RPMI8226 (cell line): Measurements from ENCODE around the gene TBC1D9.
"Not testable (repeated sequence)": the region's sequence is repeated elsewhere in the genome, so short reads cannot be mapped to it uniquely, and the experiment has no call there.

ENCODE experiments used
- DNase-seq: peaks from one replicate; pipeline ENCODE4 v3.0.0-alpha.2; 2015

The TBC1D9 gene

DNA sequence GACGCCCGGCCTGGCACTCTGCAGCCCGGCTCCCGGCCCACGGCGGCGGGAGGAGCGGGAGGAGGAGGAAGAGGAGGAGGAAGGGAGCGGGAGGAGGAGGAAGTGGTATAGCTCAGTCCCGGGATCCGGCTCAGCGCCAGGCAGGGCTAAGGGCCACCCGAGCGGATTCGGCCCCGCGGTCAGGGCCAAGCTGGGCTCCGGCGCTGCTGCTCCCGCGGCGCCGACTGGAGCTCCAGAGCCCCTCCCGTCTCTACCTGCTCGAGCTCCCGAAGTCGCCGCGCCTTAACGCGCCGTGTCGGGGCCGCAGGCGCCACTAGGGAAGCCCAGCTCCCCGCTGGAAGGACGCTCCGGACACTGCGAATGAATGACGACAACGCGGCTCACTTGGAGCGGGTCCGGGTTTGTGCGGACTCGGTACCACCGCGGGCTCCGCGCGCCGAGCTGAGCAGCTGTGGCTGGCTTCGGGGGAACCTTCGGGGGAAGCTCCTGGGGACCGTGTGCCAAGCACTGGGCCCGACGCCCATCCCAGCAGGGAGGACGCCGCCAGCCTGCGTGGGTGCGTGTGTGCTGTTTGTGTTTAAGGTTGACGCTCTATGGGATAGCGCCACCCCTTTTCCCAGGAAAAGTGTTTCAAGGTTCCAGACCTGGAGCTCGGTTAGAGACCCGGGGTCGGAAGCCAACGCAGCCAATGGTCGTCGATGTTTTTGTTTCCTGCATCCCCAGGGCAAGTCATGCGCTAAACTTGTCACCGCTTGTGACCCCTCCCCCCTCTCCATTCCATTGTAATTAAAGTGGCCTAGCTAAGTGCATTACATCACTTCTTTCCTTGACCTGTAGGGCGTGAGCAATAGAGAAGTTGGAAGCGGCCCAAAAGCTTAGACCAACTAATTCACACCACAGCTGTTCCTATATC lies at the start of gene TBC1D9:
Gene TBC1D9 (minus strand): TSS at position 67 of the 913 bp plus-strand sequence. CDS start 340 bp downstream, outside the sequence.
- DNase-seq = peak; percentile 95

DNA sequence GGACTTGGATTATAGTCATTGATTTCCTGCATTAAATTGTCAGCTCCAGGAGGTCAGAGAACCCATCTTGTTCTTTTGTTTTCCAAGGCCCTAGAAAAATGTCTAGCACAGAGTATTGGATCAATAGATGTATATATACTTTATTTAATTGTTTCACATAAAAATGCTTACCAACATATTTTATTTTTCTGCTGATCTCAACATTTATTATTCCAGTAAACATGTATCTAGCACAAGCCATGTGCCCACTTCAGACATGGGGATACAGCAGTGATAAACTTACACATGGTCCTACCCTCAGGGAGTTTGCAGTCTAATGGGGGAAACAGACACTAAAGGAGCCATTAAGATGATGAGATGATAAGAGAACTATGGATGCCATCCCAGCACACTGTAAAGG lies 49.1 kb upstream of the TBC1D9 start:
- no peak for DNase-seq

DNA sequence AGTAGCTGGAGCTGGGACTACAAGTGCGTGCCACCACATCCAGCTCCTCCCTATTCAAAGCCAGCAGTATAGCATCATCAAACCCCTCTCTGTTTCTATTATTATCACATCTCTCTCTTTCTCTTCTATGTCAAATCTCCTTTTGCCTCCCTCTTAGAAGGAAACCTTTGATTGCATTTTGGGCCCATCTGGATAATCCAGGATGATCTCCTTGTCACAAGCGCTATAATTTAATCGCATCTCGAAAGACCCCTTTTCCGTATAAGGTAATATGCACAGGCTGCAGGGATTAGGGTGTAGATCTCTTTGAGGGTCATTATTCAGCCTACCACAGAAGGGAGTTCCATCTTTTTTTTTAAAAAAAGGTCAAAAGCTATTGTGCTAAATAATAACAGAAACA lies 46.4 kb upstream of the TBC1D9 start:
- DNase-seq = no peak

DNA sequence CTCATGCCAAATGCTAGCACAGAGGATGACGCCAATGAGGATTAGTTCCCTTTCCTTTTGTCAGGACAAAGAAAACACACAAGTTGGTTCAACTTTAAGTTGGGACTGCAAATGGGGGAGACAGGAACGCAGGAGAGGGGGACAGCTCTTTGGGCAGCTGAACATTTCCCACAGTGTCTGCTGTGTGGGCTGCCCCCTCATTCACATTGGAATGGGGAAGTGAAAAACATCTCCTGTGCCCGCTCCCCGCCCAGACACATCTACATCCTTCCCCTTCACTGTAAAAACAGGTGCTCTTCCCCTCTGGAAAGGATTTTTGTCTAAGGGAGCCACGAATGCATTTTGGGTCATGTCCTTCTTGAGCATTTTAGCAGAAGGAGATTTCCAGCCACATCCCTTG lies 44.5 kb upstream of the TBC1D9 start:
- DNase-seq = peak; percentile 52

DNA sequence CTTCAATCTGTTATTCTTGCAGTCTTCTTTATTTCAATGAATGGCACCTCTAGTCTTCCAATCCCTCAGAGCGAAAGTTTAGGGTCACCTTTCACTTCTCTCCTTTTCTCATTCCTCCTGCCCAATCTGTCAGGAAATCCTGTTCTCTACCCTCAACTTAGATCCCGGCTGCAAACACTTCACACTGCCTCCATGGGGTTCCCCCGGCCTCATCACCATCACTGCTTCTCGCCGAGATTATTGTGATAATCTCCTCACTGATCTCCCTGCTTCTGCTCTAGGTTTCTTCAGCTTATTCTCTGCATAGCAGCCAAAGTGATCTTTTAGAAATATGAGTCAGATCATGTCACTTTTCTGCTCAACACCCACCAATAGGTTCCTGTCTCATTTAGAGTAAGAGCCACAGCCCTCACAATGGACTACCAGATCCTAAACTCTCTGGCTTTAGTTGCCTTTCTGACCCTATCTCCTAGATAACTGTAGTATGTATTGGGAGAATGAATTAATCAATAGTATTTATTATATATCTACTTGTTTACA lies 43.6 kb upstream of the TBC1D9 start:
- no peak for DNase-seq

DNA sequence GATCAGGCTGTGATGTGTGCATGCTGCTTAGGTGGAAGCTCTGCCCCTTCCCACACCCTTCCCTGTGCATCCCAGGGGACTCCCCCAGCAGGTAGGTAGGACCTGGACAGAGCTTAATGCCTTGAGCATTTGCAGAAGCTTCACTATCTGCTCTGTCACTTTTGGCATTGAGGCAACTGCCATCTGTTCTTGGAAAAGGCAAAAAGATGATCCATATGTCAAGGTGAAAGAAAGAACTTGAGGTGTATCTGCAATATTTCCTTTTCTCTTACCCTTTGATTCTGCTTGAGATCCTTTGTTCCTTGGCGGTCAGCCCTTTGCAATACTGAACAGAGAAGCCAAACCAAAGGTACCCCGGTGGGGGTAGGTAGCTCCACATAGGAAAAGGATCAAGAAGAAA lies 37.1 kb upstream of the TBC1D9 start:
- no peak for DNase-seq

DNA sequence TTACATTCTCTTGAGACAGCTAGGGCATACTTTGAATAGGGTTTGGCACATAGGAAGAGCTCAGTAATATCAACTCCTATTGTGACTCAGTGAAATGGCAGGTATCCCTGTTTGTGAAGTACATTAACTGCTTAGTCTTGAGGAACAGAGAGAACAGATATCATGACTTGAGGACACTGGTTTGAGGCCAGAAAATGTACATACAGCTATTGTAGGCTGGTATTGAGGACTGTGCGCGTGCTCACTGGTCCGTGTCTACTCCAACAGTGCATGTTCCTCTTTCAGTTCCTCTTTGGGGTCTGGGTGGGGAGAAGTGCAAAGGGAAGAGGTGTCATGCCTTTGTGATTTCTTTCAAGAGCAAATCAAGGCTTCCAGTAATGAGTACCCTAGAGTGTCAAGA lies 34.6 kb upstream of the TBC1D9 start:
- DNase-seq = peak; percentile 88

DNA sequence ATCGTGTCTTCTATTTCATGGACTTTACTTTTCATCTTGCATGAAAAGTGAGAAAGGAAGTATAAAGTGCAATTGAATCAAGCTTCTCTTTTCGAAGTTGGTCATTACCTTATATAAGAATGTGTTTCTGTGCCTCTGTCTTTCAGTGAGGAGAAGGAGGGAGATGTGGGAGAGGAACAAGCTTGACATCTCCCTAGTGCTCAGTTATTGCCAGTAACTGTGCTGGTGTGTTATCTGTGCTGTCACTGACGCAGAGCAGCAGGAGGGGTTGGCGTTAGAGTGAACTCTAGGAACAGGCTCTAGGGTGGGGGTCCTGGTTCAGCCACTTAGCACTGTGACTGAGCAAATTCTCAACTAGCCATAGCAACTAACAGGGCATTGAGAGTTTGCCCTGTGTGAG lies 34.0 kb upstream of the TBC1D9 start:
- DNase-seq = no peak

DNA sequence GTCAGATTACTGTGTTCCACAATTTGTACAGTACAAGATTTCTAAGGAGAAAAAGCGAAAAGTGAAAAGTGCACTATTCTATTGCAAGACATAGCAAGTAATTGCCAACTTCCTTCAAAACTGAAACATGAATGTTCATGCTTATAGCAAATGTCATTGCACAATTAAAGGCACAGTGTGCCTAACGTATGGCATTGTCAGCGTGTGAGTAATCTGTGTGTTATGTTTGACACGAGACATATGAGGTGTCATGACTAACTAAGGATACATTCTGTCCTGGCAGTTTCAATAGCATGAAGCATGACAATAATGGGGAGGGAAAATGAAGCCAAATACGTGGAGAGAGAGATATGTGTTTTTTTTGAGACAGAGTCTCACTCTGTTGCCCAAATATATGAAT lies 33.6 kb upstream of the TBC1D9 start:
- DNase-seq = no peak

DNA sequence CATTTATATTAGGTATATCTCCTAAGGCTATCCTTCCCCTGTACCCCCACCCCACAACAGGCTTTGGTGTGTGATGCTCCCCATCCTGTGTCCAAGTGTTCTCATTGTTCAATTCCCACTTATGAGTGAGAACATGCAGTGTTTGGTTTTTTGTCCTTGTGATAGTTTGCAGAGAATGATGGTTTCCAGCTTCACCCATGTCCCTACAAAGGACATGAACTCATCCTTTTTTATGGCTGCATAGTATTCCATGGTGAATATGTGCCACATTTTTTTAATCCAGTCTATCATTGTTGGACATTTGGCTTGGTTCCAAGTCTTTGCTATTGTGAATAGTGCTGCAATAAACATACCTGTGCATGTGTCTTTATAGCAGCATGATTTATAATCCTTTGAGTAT lies 26.6 kb upstream of the TBC1D9 start:
- DNase-seq = not testable (repeated sequence)

DNA sequence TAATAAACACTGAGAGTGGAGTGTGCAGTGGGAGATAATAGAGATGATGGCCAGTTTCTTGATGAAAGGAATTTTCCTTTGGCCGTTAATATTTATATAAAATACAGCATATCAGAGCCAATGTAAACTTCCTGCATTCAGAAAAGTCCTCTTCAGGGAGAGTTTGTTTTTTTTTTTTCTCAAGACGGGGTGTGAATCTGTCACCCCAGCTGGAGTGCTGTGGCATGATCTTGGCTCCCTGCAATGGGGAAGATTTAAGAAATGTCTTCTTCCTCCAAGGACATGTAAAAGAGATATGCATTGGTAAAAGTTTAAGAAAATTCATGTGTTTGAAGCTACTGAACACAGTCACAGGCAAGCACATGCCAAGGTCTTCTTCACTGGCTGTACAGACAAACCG lies 25.4 kb upstream of the TBC1D9 start:
- DNase-seq = no peak

DNA sequence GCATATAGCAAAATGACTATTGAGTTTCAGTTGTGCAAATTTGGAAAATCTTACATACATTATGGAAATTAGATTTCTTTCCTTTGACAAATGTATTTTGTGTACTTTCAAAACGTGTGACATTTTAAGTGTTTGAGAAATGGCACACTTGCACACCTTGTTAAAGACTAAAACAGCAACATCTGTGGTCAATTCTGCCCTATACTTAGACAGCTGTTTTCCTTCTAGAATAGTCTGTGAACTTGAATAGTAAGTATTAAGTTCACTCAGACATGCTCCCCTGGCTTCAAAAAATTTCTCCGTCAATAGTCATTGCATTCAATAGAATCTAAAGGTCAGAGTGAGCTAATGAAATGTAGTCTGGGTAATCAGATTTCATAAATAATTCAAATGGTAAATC lies 21.7 kb upstream of the TBC1D9 start:
- DNase-seq = no peak

DNA sequence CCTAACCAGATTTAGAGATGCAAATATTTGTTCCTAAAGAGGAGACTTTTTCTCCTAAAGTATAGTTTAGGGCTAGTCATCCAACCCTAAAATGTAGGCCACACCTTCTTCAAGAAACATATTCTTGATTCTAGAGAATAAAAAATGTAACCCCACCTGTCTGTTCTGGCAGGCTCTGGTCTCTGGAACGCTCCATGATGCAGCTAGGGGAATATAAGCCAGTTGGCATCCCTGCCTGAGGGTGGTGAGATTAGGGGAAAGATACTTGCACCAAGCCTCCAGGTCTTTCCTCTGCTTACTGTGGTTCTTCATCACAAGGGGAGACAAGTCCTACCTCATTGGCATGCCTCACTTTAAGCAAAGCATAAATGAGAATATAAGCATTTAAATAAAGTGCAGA lies 21.2 kb upstream of the TBC1D9 start:
- no peak for DNase-seq

DNA sequence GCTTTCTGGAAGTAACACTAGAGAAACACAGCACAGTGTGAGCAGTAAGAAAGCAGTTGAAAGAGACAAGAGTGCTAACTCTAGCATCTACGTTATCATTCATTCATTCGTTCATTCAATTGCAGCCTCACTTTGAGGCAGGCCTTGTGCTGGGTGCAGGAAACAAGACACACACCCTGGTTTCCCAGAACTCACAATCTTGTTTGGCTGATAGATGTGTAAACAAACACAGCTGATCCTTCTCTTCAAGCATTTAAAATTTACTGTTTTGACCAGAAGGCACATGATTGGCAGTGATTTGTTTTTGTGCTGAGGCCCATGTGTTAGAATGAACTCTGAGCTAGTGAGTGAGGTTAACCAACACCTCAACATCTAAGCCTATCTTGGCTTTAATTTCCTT lies 20.4 kb upstream of the TBC1D9 start:
- DNase-seq = no peak

DNA sequence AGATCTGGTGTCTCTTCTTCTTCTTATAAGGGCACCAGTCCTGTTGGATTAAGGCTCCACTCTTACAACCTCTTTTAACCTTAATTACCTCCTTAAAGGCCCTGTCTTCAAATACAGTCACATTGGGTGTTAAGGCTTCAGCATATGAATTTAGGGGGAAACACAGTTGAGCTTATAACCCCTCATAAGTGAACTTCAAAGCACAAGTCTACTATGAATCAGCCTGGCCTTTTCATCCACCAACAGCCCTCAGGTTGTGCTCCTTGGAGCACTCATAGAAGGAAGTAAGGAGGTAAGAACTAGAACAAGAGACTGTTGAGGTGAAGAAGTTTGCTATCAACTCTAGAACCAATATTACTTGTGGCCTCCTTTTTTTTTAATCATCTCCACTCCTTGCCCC lies 18.8 kb upstream of the TBC1D9 start:
- no peak for DNase-seq

DNA sequence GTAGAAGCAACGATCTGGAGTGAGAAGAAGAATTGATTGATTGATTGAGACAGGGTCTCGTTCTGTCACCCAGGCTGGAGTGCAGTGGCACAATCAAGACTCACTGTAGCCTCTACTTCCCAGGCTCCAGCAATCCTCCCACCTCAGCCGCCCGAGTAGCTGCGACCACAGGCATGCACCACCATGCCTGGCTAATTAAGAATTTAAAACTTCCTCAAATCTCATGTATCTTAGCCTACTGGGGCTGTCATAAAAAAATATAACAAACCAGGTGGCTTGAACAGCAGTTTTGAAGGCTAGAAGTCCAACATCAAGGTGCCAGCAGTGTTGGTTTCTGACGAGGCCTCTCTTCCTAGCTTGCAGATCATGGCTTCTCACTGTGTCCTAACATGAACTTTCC lies 18.3 kb upstream of the TBC1D9 start:
- DNase-seq = no peak

DNA sequence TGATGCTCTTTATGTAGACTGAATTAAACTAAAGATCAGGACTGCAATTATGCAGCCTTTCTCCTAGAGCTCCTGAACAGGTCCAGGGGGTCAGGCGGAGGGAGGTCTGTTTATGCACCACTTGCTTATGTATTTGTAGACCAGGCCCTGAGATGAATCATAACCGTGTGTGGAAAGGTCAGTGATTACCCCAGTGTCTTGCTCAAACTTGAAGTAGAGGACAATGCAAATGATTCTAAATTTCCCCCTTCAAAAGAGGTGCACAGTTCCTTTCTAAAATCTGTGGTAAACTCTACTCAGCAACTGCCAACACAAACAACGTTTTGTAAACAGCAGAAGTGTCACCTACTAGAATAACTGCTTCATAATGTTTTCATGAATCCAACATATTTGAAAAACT lies 13.0 kb upstream of the TBC1D9 start:
- DNase-seq = no peak

DNA sequence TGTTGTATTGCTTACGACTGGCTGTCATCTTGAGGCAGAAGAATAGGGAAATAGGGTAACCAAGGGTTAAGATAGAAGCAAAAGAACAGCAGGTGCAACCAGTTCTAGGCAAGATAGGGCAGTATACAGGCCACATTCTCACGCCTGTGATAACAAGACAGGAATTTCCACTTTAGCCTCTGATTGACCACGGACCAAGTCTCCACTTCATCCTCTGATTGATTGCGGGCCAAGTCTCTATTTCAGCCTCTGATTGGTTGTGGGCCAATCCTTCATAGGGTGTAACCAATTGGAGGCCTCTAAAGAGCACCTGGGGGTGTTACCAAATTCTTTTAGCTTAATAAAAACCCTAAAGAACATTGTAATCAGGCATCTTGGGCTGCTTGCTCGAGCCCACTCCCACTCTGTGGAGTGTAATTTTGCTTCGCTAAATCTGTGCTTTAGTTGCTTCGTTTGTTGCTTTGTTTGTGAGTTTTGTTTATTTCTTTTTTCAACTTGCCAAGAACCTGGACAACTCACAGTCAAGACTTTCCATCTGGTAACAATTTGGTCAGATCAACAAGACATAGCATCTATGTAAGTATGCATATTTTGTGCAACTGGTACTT lies 8.7 kb upstream of the TBC1D9 start:
- no peak for DNase-seq

DNA sequence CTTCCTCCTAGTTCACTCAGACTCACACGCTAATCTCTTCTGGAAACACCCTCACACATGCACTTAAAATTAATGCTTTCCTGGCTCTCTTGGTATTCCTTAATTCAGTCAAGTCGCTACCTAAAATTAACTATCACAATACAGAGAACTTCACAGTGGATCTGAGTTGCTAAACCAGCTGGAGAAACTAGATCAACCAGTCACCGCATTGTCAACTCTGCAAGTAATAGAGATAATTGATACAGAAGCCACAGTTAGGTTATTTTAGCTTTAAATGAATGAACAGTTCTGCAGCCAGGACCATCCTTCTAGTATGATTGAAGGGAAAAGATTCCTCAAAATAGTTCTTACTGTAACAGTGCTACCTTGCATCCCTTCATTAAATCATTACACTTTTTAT lies 6.0 kb upstream of the TBC1D9 start:
- no peak for DNase-seq

DNA sequence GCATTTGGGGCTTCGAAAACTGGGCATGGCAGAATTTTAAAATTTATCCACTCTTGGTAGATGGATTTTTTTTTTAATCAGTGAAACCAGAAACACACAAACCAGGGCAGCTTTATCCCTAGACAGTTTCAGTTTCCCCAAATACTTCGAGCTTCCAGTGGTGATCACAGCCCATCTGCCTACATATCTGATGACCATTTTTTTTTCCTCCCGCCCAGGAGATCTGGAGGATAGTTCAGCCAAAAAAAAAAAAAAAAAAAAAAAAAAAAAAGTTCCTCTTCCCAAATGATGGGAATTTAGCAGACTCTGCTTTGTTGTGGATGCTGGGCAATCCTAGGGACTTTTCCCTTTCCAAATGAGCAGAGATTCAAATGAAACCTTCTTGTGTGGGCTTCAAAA lies 1.0 kb upstream of the TBC1D9 start:
- no peak for DNase-seq

DNA sequence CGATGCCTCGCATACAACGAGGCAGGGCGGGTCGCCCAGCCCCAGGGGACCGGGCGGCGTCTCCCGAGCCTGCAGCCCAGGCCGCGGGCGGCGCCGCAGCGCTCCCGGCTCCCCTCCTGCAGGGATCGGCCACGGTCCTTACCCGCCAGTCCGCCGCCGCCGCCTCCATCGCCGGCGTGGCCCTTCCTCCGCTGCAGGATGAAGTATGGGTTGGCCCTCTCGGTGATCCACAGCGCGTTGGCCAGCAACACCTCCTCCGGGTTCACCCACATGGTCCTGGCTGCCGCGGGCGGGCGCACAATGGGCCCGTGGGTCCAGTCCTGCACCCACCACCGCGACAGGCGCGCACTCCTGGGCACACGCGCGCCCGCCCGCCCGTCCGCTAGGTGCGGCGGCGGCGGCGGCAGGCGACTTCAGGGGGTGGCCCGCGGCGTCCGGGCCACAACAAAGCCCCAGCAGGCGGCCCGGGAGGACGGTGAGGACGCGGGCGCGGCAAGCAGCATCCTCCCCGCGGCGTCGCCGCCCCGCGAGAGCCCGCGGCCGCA lies 339 bp downstream of the TBC1D9 start:
- DNase-seq = peak; percentile 54

DNA sequence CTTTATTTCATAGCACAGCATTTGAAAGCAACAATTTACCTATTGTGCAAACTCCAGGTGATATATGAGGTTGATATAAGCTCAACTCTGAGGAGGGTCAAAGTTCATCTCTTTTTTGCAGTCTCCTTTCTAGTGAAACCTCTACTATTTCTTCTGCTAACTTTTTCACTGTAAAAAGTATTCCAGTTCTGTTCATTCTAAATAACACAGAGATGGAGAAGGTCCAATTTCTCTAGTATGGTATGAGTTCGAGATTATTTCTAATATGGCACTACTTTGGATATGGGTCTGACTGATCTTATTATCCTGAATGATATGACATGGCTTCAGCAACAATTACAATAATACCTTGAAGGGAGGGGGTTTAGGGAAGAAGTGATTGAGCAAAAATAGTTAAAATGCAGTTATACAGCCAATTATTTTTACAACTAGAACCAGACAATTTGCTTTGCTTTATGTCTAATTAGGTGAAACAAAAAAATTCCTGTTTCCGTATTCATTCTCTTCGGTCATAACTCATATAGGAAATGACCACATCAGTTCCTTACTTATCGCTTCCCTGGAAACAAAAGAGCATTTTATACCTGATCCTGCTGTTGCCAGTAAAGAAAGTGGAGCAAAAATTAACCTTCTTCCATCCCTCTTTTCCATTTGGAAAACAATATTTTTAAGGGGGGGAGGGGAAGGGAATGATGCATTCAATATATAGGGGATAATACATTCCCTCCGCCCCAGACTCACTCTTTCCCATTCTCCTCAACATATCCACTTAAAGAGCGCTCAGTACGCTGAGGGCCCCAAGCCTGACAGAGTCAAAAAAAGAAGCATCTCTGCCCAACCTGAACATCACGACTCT lies 1.0 kb downstream of the TBC1D9 start:
- DNase-seq = no peak

DNA sequence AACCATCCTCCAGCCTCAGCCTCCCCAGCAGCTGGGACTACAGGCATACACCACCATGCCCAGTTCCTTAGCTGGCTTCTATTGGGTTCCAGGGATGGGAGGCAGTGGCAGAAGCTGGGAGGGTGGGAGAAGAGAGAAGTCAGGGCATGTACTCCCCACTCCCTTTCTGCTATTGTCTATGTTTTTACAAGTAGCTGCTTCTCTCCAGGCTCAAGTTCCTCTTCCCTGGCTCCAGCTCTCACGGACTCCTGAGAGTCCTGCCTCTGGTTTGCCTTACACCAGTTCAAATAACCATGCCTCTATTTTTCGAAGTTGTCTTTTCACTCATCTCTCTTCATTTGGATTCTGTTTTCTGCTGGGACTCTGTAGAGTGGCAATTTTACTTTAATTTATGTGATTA lies 2.9 kb downstream of the TBC1D9 start:
- no peak for DNase-seq
